ENCODE results near the gene TMEM269. TPM values are rescaled to one million over a fixed set of nuclear protein-coding genes. Genes with fewer than 3 reads are reported as not detected.

TMEM269 gene
- total RNA-seq, 3 donors from 2014 or later: under 0.01 to 0.59 (median 0.16) TPM

DNA sequence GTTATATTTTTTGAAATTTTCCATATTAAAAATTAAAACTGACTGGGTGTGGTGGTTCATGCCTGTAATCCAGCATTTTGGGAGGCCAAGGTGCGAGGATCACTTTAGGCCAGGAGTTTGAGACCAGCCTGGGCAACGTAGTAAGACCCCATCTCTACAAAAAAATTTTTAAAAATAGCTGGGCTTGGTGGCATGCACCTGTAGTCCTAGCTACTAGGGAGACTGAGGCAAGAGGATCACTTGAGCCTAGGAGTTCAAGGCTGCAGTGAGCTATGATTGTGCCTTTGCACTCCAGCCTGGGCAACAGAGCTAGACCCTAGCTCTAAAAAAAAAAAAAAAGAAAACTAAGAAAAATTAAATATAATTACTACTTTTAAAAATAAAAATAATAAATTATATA lies 36.9 kb downstream of the TMEM269 start:
- no peaks in the 10 kb centered on the region for H3K27me3 ChIP-seq
- TF ChIP-seq POLR2AphosphoS5 (IDR thresholded peaks at IDR 0.05): no peak
- no peak for TF ChIP-seq CTCF (IDR thresholded peaks at IDR 0.05)
- no peak for TF ChIP-seq POLR2A (IDR thresholded peaks at IDR 0.05)
- no peak overlapping the region for H3K4me3 ChIP-seq
- intact Hi-C loops (cut with DNase I; ENCODE audit: low total_unique reads): no loop called here
- H3K27ac ChIP-seq: no peak overlapping the region
- no peak for DNase-seq (ENCODE audit: low spot score in 2 of 2)
- H3K36me3 ChIP-seq: no peaks in the 10 kb centered on the region
- H3K4me1 ChIP-seq: no peaks in the 10 kb centered on the region
- no peaks in the 10 kb centered on the region for H3K9me3 ChIP-seq

DNA sequence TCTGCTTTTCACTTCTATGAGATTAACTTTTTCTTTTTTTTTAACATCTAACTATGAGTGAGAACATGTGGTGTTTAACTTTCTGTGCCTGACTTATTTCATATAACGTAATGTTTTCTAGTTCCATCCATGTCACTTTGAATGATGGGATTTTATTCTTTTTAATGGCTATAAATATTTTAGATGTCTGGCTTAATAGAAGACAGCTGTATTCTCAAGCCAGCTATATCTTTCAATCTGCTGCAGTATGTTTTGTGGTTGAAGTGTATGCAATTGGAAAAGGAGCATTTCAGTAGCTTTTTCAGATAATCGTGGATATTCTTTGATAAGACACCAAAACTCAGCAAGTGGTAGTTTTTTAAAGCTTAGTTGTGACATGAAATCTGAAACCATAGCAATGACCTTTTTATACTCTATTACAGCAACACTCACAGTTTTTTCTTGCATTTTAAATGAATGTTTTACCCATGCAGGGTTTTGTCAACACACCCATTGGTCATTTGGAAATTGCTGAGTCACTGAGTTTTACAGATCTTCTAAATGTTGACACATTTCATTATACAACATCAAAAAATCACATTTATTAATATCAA lies 38.1 kb downstream of the TMEM269 start:
- Histone ChIP-seq H3K36me3 (no peaks in the 10 kb centered on the region), H3K4me3 (no peak overlapping the region), H3K4me1 (no peaks in the 10 kb centered on the region), H3K27ac (no peak overlapping the region), H3K9me3 (no peaks in the 10 kb centered on the region), H3K27me3 (no peaks in the 10 kb centered on the region)
- DNase-seq (ENCODE audit: low spot score in 2 of 2): no peak
- intact Hi-C loops (cut with DNase I; ENCODE audit: low total_unique reads): no loop called here
- TF ChIP-seq POLR2AphosphoS5 (IDR thresholded peaks at IDR 0.05) (no peak), CTCF (IDR thresholded peaks at IDR 0.05) (no peak), POLR2A (IDR thresholded peaks at IDR 0.05) (no peak)

DNA sequence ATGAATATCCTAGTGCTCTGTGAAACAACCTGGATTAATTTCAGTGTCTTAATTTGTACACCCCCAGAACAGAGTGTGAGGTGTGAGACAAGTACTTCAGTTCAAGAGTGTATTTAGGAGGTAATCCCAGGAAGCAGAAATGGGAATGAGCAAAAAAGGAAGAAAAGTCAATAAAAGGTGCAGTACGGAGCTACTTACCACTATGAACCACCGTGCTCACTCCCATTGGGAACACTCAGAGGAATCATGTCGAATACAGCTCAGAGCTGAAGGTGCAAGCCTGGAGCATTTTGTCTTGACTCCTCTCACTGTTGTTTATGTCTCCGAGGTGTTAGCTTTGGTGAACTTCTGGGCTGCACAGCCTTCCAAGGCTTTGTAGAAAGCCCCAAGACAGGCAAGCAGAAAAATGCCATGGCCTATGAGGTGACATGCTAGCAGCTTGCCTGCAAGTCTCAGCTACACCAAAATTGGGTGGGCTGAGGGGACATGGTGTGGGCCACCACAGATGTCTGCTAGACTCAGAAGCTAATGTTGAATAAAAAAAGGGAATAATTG lies 39.8 kb downstream of the TMEM269 start:
- intact Hi-C loops (cut with DNase I; ENCODE audit: low total_unique reads): no loop called here
- Histone ChIP-seq H3K36me3 (no peaks in the 10 kb centered on the region), H3K27ac (no peak overlapping the region), H3K4me3 (no peak overlapping the region), H3K27me3 (no peaks in the 10 kb centered on the region), H3K9me3 (no peaks in the 10 kb centered on the region), H3K4me1 (no peaks in the 10 kb centered on the region)
- DNase-seq (ENCODE audit: low spot score in 2 of 2): no peak
- TF ChIP-seq POLR2A (IDR thresholded peaks at IDR 0.05): no peak
- TF ChIP-seq POLR2AphosphoS5 (IDR thresholded peaks at IDR 0.05): no peak
- no peak for TF ChIP-seq CTCF (IDR thresholded peaks at IDR 0.05)

- DNase-seq (ENCODE audit: low spot score in 2 of 2): no peak
- Histone ChIP-seq H3K36me3 (no peaks in the 10 kb centered on the region), H3K9me3 (no peaks in the 10 kb centered on the region), H3K4me1 (no peaks in the 10 kb centered on the region), H3K4me3 (no peak overlapping the region), H3K27me3 (no peaks in the 10 kb centered on the region), H3K27ac (no peak overlapping the region)
- intact Hi-C loops (cut with DNase I; ENCODE audit: low total_unique reads): no loop called here
- no peak for TF ChIP-seq POLR2A (IDR thresholded peaks at IDR 0.05)
- no peak for TF ChIP-seq POLR2AphosphoS5 (IDR thresholded peaks at IDR 0.05)
- TF ChIP-seq CTCF (IDR thresholded peaks at IDR 0.05): no peak
These were observed 40.5 kb downstream of the TMEM269 start for GRCh38 chr1:42825036-42825851.

- DNase-seq (ENCODE audit: low spot score in 2 of 2): no peak
- TF ChIP-seq POLR2AphosphoS5 (IDR thresholded peaks at IDR 0.05): no peak
- TF ChIP-seq CTCF (IDR thresholded peaks at IDR 0.05): no peak
- TF ChIP-seq POLR2A (IDR thresholded peaks at IDR 0.05): no peak
- Histone ChIP-seq H3K36me3 (no peaks in the 10 kb centered on the region), H3K27ac (no peak overlapping the region), H3K27me3 (no peaks in the 10 kb centered on the region), H3K9me3 (no peaks in the 10 kb centered on the region), H3K4me3 (no peak overlapping the region), H3K4me1 (no peaks in the 10 kb centered on the region)
- intact Hi-C loops (cut with DNase I; ENCODE audit: low total_unique reads): no loop called here
These were observed 45.8 kb downstream of the TMEM269 start for GRCh38 chr1:42830631-42831030.

All from breast epithelium (tissue), 4 donors.